ENCODE results near the gene NDUFV1. TPM values are rescaled to one million over a fixed set of nuclear protein-coding genes. Genes with fewer than 3 reads are reported as not detected.

Gene NDUFV1
- total RNA-seq, 1 experiment from 2014 or later, result 321 TPM

- Histone ChIP-seq H3K27ac (no peak overlapping the region), H3K4me1 (replicated peaks; ENCODE audit: insufficient read depth) (no peaks in the 10 kb centered on the region), H3K27me3 (ENCODE audit: insufficient read depth, low read depth) (peaks cover 13% of the 10 kb centered on the region), H3K9me3 (ENCODE audit: insufficient read depth, low read depth) (no peaks in the 10 kb centered on the region), H3F3A (ENCODE audit: insufficient read depth, low read depth) (peaks cover 21% of the 10 kb centered on the region), H3K4me3 (no peak overlapping the region), H3K4me2 (no peak overlapping the region), H3K9me2 (ENCODE audit: insufficient read depth) (no peaks in the 10 kb centered on the region), H2AFZ (no peak overlapping the region), H3K79me2 (ENCODE audit: low read depth) (no peaks in the 10 kb centered on the region), H3K36me3 (ENCODE audit: low read depth) (no peaks in the 10 kb centered on the region), H4K20me1 (ENCODE audit: insufficient read depth) (no peaks in the 10 kb centered on the region)
- TF ChIP-seq, protein P1, sequence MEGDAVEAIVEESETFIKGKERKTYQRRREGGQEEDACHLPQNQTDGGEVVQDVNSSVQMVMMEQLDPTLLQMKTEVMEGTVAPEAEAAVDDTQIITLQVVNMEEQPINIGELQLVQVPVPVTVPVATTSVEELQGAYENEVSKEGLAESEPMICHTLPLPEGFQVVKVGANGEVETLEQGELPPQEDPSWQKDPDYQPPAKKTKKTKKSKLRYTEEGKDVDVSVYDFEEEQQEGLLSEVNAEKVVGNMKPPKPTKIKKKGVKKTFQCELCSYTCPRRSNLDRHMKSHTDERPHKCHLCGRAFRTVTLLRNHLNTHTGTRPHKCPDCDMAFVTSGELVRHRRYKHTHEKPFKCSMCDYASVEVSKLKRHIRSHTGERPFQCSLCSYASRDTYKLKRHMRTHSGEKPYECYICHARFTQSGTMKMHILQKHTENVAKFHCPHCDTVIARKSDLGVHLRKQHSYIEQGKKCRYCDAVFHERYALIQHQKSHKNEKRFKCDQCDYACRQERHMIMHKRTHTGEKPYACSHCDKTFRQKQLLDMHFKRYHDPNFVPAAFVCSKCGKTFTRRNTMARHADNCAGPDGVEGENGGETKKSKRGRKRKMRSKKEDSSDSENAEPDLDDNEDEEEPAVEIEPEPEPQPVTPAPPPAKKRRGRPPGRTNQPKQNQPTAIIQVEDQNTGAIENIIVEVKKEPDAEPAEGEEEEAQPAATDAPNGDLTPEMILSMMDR (conservative IDR thresholded peaks at IDR 0.05), result no peak
- no peak for TF ChIP-seq EZH2 (IDR thresholded peaks at IDR 0.05; ENCODE audit: low read depth)
- ChIA-PET CTCF (interaction anchor here (0.7 to 1.2 kb wide), 2 partner anchors 14 to 15 kb away, joined by 3 to 5 read pairs; no protein-coding TSS in a partner anchor), POLR2A (ENCODE audit: unreplicated experiment) (no interaction called here)
- DNase-seq, result no peak
- no TSS peak for BruUV-seq (replicated peaks)
- intact Hi-C loops (cut with micrococcal nuclease; ENCODE audit: unreplicated experiment), result no loop called here
These were observed 38.0 kb downstream of the NDUFV1 start for GRCh38 chr11:67644472-67645418.

DNA sequence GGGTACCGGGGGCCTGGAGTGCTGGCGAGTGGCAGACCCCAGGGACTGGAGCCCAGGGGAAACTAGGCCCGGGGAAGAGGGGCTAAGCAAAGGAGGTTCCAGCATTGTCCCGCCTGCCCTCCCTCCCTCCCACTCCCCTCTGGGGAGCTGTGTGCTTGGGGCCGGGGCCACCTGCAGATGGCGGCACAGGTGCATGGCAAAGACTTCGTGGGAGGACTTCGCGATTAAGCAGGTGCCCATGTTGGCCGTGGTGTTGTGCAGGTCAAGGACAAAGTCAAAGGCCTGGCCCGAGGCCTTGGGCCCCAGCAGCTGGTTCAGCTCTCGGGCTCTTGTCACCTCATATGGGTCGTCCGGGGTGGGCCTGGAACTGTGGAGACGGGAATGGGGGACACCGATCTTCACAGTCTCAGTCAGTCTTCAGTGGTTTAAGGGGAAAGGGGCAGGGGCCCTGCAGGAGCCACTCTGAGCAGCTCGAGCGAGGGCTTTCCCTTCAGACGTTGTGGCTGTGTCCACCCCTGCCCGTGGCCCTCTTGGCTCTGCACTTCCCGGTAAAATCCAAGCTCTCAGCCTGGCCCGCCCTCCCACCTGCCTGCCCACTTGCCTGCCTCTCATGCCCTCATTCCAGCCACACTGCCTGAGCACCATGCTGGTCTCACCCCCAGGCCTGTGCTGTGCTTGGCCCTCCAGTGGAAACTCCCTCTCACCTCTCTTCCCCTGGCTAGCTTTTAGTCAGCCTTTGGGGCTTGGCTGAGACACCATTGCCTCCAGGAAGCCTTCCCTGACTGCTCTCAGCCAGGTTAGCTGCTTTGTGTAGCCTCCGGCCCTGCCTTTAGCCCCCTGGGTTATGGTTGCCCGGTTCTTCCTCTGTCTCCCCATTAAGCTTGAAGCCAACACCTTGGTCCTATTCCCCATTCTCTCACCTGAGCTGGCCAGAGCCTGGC, 39.1 kb downstream of the NDUFV1 start:
- no peak overlapping the region for H3K4me2 ChIP-seq
- no peaks in the 10 kb centered on the region for H3K4me1 ChIP-seq (replicated peaks; ENCODE audit: insufficient read depth)
- no peaks in the 10 kb centered on the region for H3K9me3 ChIP-seq (ENCODE audit: insufficient read depth, low read depth)
- no peak overlapping the region for H3K27ac ChIP-seq
- intact Hi-C loops (cut with micrococcal nuclease; ENCODE audit: unreplicated experiment), result no loop called here
- ChIA-PET POLR2A (ENCODE audit: unreplicated experiment) (interaction anchor here (0.7 kb wide), 1 partner anchor 56 kb away, joined by 3 read pairs; no protein-coding TSS in a partner anchor), CTCF (interaction anchor here (0.7 kb wide), 1 partner anchor 16 kb away, joined by 5 read pairs; no protein-coding TSS in a partner anchor)
- TF ChIP-seq EZH2 (IDR thresholded peaks at IDR 0.05; ENCODE audit: low read depth), result no peak
- TF ChIP-seq, protein P1 (conservative IDR thresholded peaks at IDR 0.05), result no peak
- peaks cover 4% of the 10 kb centered on the region for H3K27me3 ChIP-seq (ENCODE audit: insufficient read depth, low read depth)
- H3F3A ChIP-seq (ENCODE audit: insufficient read depth, low read depth), result peaks cover 25% of the 10 kb centered on the region
- H3K4me3 ChIP-seq, result no peak overlapping the region
- H3K79me2 ChIP-seq (ENCODE audit: low read depth), result no peaks in the 10 kb centered on the region
- H3K9me2 ChIP-seq (ENCODE audit: insufficient read depth), result no peaks in the 10 kb centered on the region
- H3K36me3 ChIP-seq (ENCODE audit: low read depth), result no peaks in the 10 kb centered on the region
- no TSS peak for BruUV-seq (replicated peaks)
- DNase-seq, result no peak
- H2AFZ ChIP-seq, result no peak overlapping the region
- H4K20me1 ChIP-seq (ENCODE audit: insufficient read depth), result no peaks in the 10 kb centered on the region

Measured in PC-9 (cell line).